Kidney glomerular epithelial cell (primary cell): Measurements from ENCODE around the gene PPT1.

Source experiments
- DNase-seq: peaks from one replicate; lab custom pipeline; 2025; lab: John Stamatoyannopoulos, UW

PPT1 gene

GRCh38 chr1:40092706-40093639 lies 4.1 kb downstream of the PPT1 start:
- no peak for DNase-seq

- DNase-seq: no peak
Measured at GRCh38 chr1:40092241-40092640, 4.8 kb downstream of the PPT1 start.

- no peak for DNase-seq
Measured at GRCh38 chr1:40090652-40091355, 6.2 kb downstream of the PPT1 start.

GRCh38 chr1:40084750-40085149 lies 12.3 kb downstream of the PPT1 start:
- DNase-seq: peak; percentile 60

- no peak for DNase-seq
Measured at GRCh38 chr1:40081871-40082270, 15.2 kb downstream of the PPT1 start.

GRCh38 chr1:40079774-40080400 lies 17.2 kb downstream of the PPT1 start:
- no peak for DNase-seq

GRCh38 chr1:40078512-40079333 lies 18.3 kb downstream of the PPT1 start:
- peak; percentile 53 for DNase-seq

- peak; percentile 21 for DNase-seq
Measured at GRCh38 chr1:40076895-40077312, 20.1 kb downstream of the PPT1 start.

GRCh38 chr1:40075266-40075665 lies 21.8 kb downstream of the PPT1 start:
- DNase-seq: no peak

- no peak for DNase-seq
Measured at GRCh38 chr1:40073062-40073461, 24.0 kb downstream of the PPT1 start.

GRCh38 chr1:40072142-40072541 lies 24.9 kb downstream of the PPT1 start:
- DNase-seq: no peak

GRCh38 chr1:40067851-40068250 lies 29.2 kb downstream of the PPT1 start:
- no peak for DNase-seq

GRCh38 chr1:40067023-40067422 lies 30.0 kb downstream of the PPT1 start:
- DNase-seq: no peak

- DNase-seq: no peak
Measured at GRCh38 chr1:40064797-40065499, 32.1 kb downstream of the PPT1 start.

- no peak for DNase-seq
Measured at GRCh38 chr1:40059960-40060750, 36.9 kb downstream of the PPT1 start.

- no peak for DNase-seq
Measured at GRCh38 chr1:40059338-40059959, 37.6 kb downstream of the PPT1 start.

GRCh38 chr1:40058453-40059337 lies 38.4 kb downstream of the PPT1 start:
- no peak for DNase-seq

GRCh38 chr1:40058097-40058452 lies 39.0 kb downstream of the PPT1 start:
- no peak for DNase-seq
